Measurements from ENCODE around the gene PSMD9. TPM values are rescaled to one million over a fixed set of nuclear protein-coding genes. Genes with fewer than 3 reads are reported as not detected.
A peak's percentile ranks its signal among the peaks of the same experiment; 100 is the strongest.
"Not testable (repeated sequence)": the region's sequence is repeated elsewhere in the genome, so short reads cannot be mapped to it uniquely, and the experiment has no call there.

PSMD9 gene, protein sequence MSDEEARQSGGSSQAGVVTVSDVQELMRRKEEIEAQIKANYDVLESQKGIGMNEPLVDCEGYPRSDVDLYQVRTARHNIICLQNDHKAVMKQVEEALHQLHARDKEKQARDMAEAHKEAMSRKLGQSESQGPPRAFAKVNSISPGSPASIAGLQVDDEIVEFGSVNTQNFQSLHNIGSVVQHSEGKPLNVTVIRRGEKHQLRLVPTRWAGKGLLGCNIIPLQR
- 44.4 TPM for polyA plus RNA-seq (ENCODE audit: insufficient read length)

DNA sequence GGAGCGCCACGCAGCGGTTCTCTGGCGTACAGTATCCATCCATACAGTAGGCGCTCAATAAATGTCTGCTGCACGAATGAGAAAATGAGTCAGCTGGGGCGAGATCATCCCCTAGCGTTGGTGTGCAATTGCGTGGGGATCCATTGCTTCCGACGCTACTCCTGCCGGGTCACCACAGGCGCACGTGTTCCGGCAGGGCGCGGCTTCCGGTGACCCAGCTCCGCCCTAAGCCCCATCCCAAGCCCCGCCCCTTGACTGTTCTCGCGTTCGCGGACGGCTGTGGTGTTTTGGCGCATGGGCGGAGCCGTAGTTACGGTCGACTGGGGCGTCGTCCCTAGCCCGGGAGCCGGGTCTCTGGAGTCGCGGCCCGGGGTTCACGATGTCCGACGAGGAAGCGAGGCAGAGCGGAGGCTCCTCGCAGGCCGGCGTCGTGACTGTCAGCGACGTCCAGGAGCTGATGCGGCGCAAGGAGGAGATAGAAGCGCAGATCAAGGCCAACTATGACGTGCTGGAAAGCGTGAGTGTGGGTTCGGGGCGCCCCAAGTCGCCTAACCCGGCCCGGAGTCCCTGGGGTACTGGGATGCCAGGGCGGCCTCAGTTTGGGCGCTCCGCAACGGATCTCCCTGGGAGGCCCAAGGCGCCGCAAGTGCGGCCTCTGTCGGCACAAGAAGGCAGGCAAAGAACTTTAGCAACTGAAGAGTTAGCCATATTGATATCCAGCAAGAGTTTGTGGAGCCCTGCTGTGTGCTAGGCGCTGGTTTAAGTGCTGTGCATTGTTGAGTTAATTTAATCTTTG lies at the start of gene PSMD9:
TSS of gene PSMD9 (plus strand) at position 313 of the 796 bp plus-strand sequence. CDS start at position 380, 67 bp downstream.
- peak; percentile 98 for DNase-seq

- DNase-seq = peak; percentile 89
Observed at GRCh38 chr12:121839106-121839992, 49.2 kb upstream of the PSMD9 start.

DNA sequence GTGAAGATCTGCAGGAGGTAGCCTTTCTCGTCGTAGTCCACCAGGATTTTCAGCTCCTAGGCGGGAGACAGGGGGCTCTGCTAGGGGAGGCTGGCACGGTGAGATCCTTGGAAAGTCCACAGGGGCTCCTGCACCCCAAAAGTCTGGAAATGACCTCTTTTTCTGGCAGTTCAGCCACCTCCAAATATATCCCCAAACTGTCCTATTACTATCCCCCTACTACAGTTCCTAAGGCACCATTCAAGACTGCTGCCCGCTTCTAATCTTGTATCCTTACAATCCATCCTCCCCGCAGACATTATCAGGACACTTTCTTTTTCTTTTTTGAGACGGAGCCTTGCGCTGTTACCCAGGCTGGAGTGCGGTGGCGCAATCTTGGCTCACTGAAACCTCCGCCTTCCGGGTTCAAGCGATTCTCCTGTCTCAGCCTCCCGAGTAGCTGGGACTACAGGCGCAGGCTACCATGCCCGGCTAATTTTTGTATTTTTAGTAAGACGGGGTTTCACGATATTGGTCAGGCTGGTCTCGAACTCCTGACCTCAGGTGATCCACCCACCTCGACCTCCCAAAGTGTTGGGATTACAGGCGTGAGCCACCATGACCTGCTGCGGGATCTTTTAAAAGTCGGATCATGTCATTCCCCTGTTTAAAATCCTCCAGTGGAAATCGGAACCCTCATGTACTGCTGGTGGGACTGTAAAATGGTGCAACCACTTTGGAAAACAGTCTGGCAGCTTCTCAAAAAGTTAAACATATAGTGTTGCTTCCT lies 48.4 kb upstream of the PSMD9 start:
- DNase-seq = no peak

GRCh38 chr12:121843236-121843982 lies 45.2 kb upstream of the PSMD9 start:
- no peak for DNase-seq

GRCh38 chr12:121845701-121846100 lies 42.9 kb upstream of the PSMD9 start:
- DNase-seq = no peak

- DNase-seq = no peak
Observed at GRCh38 chr12:121849211-121849610, 39.4 kb upstream of the PSMD9 start.

DNA sequence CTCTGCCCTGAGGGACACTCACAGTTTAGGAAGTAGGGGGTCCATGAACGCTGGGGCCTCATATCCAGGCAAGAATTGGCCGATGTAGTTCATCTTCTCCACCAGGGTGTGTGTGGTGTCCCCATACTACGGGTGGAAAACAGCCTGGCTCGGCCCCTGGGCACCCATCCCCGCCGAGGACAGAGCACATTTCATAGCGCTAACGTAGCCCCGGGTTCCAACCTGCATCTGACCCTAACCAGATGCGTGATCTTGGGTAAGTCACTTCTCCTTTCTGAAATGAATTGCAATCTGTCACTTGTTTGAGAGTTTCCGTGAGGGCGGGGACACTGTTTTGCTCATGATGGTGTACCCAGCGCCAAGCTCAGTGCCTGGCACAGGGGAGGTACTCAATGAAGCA lies 38.9 kb upstream of the PSMD9 start:
- no peak for DNase-seq

DNA sequence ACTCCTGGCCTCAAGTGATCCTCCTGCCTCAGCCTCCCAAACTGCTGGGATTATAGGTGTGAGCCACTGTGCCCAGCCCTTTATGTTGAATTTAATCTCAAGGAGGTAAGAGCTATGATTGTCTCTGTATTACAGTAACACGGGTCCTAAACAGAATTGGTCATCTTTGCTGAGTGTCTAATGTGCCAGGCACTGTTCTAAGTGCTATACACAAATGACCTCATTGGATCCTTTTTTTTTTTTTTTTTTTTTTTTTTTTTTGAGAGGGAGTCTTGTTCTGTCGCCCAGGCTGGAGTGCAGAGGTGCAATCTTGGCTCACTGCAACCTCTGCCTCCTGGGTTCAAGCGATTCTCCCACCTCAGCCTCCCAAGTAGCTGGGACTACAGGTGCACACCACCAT lies 36.2 kb upstream of the PSMD9 start:
- DNase-seq = not testable (repeated sequence)

DNA sequence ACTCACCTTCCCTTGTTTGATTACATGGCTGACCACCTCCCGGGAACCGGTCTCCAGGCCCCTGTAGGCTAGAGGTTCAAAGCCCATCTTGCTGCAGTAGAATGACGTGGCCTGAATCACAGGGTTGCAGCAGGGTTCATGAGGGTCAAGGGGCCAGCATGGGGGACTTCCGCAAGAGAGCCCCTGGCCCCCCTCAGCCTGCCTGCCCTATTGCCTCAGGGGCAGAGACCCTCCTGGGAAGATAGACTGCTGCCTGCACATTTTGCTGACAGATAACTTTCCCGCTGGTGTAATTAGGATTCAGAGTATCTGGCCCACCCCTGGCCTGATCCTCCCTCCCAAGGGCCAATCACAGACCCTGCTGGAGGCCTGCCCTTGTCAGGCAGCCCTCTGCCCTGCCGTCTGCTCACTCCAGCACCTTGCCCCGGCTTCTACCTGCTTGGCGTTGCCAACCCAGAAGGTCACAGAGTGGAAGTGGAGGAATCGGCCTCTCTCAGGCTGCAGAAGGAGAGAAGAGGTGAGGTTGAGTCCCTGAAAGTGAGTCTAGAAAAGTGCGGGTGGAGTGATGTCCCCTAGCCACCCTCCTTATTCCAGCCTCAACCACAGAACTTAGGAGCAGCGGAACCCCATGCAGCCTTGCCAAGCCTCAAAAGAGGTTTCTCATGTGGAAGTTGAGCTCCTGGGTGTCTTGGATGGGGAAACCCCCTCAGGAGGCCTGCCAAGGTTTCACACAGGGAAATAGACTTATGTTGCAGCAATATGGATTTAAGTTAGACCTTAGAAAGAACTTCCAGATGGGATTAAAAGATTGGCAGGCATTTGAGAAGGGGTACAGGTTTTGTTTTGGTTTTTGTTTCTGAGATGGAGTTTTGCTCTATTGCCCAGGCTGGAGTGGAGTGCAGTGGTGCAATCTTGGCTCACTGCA lies 31.0 kb upstream of the PSMD9 start:
- no peak for DNase-seq

DNA sequence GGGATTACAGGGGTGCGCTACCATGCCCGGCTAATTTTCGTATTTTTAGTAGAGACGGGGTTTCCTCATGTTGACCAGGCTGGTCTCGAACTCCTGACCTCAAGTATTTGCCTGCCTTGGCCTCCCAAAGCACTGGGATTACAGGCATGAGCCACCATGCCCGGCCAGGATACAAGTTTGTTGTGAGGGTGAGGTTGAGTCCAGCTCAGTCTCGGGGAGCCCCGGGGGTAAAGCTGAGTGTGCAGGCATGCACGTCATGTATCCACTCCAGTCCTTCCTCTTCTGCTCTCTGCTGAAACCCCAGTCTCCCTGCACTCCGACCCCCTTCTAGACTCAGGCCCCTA lies 30.3 kb upstream of the PSMD9 start:
- DNase-seq = no peak

DNA sequence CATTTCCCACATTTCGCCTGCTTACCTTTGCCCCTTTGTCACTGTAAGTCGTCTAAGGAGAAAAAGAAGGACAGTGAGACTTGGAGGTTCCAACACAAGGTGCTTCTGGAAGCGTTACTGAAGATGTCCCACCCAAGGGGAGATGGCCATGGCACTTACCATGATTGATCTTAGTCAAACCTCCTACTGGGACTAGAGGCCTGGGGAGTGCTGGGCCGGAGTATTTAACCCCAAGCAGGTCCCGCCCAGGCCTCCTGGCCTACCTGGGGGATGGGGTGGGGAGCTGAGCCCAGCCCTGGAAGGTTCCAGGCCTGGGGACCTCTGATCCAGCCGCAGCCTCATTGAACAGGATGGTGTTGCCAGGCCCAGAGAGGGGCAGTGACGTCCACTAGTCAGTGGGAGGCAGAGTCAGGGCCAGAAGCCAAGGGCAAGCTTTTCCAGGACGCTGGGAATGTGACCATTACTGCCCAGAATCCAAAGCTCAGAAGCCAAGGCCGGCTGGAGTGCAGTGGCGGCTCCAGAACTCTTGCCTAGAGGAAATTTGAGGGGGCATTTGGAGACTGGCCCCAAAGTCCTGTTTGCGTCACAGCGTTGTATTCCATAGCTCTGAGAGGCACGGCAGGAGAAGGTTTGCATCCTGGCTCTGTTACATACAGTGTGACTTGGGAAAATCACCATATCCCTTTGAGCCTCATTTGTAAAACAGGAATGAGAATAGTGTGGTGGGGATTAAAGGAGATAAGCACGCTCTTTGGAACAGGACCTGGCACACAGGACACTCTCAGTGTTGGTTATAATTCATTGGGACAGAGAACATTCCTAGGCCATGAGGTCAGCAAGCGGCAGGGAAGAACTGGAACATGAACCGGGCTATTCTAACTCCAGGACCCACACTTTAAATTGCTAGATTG lies 29.7 kb upstream of the PSMD9 start, which contains the start of gene HPD:
TSS of gene HPD (minus strand) at position 198 of the 911 bp plus-strand sequence. CDS start at position 162, 36 bp downstream.
- DNase-seq = peak; percentile 59

DNA sequence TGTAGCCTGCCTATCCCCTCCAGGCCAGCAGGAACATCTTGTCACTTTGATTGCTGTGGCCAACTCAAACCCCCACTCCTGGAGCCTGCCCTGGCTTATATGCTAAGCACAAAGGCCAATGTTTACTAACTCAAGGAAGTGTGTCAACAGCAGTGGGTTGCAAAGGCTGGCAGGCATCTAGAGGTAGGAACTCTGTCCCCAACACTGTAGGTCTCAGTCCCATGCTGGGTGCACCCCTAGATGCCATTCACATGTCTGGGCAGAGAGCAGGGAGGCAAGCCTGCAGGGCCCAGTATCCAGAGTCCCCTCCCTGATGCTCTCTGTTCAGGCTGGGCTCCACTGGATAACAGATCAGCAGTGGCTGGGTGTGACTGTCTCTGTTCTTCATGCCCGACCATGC lies 28.3 kb upstream of the PSMD9 start:
- DNase-seq = no peak

- not testable (repeated sequence) for DNase-seq
Observed at GRCh38 chr12:121860699-121861098, 27.9 kb upstream of the PSMD9 start.

DNA sequence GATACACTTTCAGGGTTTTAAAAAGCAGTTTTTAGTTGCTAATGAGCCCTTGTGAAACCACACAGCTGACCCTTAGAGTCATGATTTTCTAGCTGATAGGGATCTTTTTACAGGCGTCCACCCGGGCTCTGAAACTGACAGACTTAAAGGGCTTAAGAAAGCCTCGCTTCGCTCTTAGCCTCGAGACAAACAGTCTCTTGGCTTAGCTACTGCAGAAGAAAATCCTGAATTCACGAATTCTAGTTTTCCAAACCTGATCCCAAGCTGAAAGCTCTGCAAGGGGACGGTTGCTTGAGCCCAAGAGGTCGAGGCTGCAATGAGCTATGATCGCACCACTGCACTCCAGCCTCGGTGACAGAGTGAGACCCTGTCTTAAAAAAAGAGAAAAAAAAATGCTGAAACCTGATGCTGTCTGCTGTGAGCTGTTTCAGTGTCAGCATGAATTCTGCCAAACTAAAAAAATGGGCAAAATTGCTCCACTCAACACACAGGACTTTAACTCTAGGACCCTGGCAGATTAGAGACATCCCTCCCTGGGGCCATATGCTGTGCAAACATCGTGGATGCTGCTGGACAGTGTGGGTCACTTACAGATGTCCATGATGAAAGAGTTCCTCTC lies 26.8 kb upstream of the PSMD9 start:
- DNase-seq = no peak

DNA sequence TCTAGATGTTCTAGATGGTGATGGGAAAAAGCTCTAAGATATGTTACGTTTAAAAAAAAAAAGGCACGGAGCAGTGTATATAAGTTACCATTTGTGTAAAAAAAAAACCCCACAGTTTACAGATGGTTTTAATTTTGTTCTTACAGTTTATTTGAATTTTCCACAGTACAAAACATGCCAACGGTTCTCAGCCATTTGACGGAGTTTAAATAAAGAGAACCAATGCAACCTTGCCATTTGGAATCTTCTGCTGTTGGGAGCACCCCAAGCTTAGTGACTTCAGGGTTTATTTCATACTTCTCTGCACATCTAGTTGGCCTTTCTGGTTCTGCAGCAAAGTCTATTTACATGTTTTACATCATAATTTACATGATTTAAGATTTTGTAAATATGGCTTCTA lies 22.3 kb upstream of the PSMD9 start:
- peak; percentile 59 for DNase-seq

DNA sequence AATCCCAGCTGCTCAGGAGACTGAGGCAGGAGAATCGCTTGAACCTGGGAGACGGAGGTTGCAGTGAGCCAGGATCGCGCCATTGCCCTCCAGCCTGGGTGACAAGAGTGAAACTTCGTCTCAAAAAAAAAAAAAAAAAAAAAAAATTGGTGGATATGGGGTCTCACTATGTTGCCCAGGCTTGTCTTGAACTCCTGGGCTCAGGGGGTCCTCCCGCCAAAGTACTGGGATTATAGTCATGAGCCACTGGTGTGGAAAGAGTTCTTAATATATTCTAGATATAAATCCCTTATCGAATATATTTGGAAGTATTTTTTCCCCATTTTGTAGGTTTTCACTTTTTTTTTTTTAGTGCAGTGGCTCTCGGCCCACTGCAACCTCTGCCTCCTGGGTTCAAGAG lies 19.4 kb upstream of the PSMD9 start:
- not testable (repeated sequence) for DNase-seq

GRCh38 chr12:121871467-121871866 lies 17.1 kb upstream of the PSMD9 start:
- DNase-seq = no peak

DNA sequence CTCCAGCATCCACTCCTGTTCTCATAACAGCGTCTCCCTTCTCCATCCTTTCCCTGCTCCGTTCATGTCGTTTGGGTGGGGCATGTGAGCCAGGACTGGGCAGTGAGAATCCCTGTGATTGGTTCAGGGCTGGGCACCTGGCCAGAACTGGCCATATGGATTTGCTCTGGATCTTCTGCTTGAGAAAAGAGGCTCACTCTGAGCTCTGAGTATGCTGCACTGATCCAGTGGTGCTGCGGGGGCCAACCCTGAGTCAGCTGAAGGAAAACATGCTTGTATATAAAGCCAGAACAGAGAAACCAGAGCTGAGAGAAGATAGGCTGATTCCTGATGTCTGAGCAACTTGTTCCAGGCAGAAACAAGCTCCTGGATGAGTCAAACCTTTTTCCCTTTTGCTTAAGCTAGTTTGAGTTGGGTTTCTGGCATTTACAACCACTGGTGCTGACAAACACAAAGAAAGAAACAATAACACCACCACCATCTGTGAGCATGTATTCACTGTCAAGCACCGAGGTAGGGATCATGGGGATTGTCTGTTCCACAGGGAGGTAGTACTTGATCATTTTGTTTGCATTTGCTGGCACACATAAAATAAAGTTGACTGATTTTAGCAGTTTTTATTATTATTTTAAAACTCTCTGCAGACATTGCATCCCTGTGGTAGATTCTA lies 15.9 kb upstream of the PSMD9 start:
- peak; percentile 77 for DNase-seq

All from hindlimb muscle (tissue), 1 donor.